NCI-H510A (cell line): ENCODE data around the gene GPR18.
A peak's percentile ranks its signal among the peaks of the same experiment; 100 is the strongest.
"Not testable (repeated sequence)": the region's sequence is repeated elsewhere in the genome, so short reads cannot be mapped to it uniquely, and the experiment has no call there.

ENCODE experiments used
- DNase-seq: peaks from one replicate; lab custom pipeline; 2025; lab: John Stamatoyannopoulos, UW

The GPR18 gene

GRCh38 chr13:99266827-99267226 is 8.6 kb upstream of the GPR18 start:
- DNase-seq = no peak

DNA sequence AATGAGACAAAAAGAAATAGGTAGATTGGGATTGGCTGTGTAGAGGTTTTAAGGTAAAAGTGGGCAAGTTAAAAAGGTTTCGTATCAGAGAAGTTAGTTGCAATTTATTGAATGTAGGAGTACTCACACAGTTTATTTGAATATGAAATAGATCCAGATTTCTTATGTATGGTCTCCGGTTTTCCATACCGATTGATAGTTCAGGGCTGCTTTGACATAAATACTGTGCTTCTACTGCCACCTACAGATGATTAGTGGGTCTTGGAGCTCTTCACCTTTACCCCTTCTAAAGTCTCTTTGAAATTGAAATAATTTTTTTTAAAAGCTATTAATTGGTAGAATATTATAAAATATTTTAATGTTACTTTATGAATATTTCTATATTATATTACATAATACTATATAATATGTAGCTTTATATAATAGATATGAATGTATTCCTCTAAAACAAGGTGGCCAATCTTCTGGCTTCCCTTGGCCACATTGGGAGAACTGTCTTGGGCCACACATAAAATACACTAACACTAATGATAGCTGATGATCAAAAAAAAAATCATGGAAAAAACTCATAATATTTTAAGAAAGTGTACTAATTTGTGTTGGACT is 7.7 kb upstream of the GPR18 start:
- peak; percentile 1 for DNase-seq

DNA sequence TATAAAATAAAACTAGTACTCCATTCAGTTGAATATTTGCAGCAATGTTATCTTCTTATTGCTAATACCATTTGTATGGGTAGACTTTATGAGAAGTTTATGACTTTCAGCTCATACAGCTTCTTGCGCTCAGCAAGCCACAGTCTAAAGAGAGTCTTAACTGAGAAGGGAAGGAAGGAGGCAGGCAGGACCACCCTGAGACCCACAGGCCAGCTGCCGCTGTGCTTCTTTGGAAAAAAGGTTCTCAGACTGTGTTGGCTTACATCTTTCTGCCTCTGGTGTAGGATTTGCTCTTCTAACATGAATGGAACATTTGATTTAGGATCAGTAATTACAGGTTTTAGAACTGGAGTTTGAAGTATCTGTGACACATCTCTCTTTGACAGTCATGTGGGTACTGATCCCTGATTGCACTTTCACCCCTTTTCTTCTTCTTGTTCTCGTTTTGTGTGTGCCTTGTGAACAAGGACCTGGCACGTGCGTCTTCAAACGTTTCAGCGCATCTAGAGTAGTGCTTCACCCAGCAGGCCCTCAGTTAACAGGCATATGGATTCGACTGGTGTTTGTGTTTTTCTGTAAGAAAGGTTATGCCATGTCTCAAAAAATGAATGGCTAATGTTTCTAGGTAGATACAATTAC is 7.1 kb upstream of the GPR18 start:
- DNase-seq = no peak

DNA sequence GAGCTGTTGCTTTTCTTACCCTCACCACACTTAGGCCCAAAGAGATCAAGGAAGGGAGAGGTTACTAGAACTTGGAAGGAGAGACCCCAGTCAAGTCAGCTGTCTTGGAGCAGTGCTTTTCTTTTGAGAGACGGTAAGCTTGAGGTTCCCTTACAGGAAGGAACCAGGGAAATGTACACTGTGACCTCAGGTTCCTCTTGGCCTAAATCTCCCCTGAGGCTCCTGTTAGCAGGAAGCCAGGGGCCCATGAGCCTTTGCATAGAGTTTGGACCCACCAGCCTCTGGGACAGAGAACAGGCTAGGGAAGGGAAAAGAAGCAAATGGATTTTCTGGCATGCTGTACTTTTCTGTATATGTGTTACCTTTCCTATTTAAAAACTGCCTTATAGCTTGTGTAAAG is 5.9 kb upstream of the GPR18 start:
- DNase-seq = no peak

DNA sequence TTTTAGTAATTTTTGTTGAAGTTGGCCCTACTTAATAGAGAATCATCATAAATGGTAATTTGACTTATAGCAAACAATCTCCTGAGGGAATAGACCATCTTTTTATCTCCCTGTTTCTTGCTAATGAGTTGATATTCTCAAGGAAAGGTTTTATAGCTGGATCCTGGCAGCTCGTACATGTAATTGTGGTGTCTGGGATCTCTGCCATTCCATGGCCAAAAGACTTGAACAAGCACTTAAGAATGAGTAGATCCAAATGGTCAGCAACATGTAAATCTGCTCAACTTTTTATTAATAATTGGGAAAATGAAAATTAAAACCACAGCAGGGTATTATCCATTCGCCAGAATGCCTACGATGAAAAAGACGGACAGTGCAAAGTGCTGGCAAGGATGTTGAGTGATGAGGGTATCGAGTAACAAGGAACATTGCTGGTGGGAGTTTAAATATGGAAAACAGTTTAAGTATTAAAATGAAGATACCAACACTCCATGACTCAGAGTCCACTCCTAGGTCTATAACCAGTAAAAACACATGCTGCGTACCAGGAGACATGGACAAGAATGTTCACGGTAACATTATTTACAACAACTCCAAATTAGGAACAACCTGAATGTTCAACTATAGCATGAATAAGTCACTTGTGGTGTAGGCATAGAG is 5.1 kb upstream of the GPR18 start:
- DNase-seq = no peak

GRCh38 chr13:99261059-99261458 is 2.9 kb upstream of the GPR18 start:
- DNase-seq = no peak

- DNase-seq = no peak
Observed at GRCh38 chr13:99260216-99260615, 2.0 kb upstream of the GPR18 start.

DNA sequence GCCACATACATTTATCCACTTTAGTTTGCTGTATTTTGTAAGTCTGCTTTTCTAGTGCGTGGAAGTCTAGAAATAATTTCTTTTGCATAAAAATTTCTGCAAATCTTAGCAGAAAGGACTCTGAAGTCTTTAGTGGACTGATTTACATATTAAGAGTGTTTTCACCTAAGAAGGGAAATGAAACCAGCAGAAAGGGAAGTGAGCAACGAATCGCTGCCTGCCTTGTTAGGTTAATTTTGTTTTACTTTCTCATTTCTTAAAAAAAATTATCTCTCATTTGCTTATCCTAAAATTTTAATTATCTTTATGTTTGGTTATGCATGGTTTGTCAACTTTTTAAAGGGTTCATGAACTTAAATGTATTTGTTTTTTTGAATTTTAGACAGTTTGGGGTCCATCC is 767 bp upstream of the GPR18 start:
- no peak for DNase-seq

- no peak for DNase-seq
Observed at GRCh38 chr13:99257291-99257690, 888 bp downstream of the GPR18 start.

DNA sequence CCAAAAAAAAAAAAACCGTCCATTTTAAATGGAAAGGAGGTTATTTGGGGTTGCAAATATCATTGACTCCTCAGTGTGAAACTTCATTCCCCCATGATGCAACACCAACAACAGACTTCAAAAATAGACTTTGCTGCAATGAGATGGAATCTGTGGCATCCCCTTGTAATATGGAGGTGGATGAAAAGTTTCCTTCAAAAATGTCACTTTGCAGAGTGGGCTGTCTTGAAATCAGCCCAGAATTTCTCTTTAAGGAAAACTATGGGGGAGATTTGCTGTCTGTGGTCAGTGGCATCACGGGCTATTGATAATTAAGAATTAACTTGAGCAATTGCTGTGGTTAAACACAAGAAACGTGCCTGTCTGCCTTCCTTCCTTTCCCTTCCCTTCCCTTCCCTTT is 1.5 kb downstream of the GPR18 start:
- no peak for DNase-seq

GRCh38 chr13:99256283-99256682 is 1.9 kb downstream of the GPR18 start:
- DNase-seq = no peak

DNA sequence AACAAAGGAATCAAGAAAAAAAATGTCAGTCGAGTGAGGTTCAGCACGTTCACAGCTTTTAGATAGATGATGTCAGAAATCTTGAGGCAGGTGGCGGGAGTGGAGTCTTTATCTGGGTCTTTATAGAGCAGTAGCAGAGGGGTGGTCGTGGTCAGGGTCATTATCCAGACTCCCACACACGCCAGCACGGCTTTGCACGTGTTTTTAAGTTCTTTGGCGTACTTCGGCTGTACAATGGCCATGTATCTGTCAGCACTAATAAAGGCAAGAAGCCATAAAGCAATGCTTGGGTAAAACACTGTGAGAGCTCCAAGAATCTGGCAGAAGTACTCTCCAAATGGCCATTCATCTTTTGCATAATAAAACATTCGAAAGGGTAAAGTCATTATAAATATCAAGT is 2.9 kb downstream of the GPR18 start:
- DNase-seq = no peak

DNA sequence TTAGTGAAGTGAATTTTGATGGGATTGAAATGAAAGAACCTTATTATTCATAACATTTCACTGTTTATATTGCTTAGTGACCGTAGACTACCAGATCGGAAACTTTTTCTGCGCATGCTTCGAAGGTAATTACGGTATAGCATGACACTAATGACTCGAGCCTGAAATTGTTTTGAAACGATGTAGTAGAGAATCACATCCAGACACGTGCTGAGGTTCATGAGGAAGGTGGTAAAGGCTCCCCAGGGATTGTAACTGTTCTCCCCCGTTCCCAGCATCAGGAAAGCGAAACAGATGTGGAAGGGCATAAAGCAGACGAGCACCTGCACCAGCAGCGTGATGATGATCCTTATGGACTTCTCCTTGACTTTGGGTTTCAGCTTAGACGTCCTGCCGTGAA is 3.3 kb downstream of the GPR18 start:
- no peak for DNase-seq

DNA sequence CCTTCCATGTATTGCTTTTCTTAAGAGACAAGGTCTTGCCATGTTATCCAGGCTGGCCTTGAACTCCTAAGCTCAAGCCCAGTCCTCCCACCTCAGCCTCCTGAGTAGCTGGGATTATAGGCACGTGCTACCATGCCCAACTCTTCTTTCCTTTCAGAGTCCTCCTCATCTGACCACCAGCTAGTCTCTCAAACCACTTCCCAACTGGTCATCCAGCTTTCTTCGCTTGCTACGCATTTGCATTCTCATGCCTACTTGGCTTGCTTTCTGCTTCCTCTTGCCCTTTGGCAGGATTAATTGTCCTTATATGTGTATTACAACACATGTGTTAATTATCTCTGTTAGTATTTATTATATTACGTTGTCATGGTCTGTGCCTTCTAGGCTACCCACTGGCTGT is 6.3 kb downstream of the GPR18 start:
- no peak for DNase-seq

DNA sequence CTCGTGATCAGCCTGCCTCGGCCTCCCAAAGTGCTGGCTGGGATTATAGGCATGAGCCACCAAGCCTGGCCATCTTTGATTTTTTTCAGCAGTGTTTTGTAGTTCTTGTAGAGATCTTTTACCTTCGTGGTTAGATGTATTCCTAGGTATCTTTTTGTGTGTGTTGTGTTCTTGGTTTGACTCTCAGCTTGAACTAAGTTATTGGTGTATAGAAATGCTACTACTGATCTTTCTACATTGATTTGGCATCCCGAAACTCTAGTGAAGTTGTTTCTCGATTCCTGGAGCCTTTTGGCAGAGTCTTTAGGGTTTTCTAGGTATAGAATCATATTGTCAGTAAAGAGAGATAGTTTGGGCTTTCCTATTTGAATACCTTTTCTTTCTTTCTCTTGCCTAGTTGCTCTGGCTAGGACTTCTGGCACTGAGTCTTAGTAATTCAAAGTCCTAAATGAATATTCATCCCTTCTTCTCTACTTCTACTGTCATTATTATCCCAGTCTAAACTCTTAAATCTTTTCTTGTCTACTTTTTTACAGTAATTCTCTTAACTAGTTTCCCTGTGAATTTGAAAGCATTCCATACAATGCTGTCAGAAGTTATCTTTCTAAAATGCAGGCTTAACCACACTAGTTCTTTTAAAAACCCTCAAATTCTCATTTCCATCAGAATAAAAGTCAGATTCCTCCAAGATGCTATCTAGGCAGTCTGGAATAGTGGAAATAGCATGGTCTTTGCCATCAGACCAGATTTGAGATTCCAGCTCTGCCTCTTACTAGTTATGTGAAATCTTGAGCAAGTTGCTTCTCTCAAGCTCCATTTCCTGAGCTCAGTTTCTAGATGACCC is 7.0 kb downstream of the GPR18 start:
- DNase-seq = no peak

DNA sequence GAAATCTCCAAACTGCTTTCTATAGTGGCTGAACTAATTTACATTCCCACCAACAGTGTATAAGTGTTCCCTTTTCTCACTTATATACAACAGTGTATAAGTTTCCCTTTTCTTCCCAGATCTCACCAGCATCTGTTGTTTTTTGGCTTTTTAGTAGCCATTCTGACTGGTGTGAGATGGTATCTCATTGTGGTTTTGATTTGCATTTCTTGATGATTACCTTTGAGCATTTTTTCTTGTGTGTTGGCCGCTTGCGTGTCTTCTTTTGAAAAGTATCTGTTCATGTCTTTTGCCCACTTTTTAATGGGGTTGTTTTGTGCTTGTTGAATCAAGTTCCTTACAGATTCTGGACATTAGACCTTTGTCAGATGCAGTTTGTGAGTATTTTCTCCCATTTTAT is 8.6 kb downstream of the GPR18 start:
- DNase-seq = not testable (repeated sequence)

DNA sequence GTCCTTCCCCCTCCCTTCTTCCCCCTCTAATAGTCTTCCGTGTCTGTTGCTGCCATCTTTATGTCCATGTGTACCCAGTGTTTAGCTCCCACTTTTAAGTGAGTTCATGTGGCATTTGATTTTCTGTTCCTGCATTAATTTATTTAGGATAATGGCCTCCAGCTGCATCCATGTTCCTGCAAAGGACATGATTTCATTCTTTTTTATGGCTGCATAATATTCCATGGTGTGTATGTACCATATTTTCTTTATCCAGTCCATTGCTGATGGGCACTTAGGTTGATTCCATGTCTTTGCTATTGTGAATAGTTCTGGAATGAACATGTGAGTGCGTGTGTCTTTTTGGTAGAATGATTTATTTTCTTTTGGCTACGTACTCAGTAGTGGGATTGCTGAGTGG is 9.0 kb downstream of the GPR18 start:
- not testable (repeated sequence) for DNase-seq

DNA sequence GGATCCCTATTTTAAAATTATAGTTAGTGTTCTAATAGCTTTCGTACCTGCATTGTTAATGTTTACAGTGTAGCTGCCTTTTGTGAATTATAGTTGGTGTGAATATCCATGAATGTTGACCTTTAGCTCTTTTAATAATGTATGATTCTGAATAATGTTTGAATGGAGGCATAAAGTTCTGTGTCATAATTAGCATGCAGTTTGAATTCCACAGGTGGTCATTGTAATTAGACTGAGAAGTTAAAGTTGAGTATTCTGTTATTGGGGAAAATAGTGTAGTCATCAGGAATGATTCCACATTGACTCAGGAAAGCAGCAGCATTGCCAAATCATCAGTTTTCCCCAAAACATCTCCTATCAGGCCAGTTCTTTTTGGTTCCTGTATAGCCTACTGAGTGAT is 12.1 kb downstream of the GPR18 start:
- no peak for DNase-seq

- DNase-seq = no peak
Observed at GRCh38 chr13:99237981-99238662, 20.1 kb downstream of the GPR18 start.

DNA sequence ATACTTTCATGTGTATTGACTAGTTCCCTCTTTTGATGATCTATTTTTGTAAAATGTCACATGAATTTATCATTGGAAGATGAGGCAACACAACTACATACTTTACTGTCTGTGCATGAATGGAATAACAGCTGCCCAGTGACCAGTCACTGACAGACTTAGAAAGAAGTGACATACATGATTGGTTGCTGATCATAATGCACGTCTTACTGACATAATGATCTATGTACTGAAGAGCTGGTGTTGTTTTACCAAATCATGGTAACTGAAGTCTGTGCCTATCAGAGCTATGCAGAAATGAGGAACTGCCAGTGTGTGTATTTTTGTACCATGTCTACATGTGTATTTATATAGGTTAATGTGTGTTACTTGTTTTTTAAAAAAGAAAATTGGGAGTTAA is 26.5 kb downstream of the GPR18 start:
- no peak for DNase-seq

GRCh38 chr13:99230991-99231390 is 27.2 kb downstream of the GPR18 start:
- no peak for DNase-seq

DNA sequence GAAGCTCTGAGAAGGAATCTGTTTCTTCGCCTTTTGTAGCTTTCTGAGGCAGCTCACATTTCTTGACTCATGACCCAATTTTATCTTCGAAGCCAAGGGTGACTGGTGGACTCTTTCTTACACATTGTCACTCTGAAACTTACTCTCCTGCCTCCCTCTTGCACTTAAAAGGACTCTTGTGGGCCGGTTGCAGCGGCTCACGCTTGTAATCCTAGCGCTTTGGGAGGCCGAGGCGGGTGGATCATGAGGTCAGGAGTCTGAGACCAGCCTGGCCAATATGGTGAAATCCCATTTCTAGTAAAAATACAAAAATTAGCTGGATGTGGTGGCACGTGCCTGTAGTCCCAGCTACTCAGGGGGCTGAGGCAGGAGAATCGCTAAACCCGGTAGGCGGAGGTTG is 27.6 kb downstream of the GPR18 start:
- not testable (repeated sequence) for DNase-seq
